ENCODE measurements around the gene CD34.

The CD34 gene

GRCh38 chr1:207853372-207853757 is 57.6 kb downstream of the CD34 start:
- DNase-seq (ENCODE audit: low read depth), result no peak

GRCh38 chr1:207852576-207853371 is 58.2 kb downstream of the CD34 start:
- no peak for DNase-seq (ENCODE audit: low read depth)

- DNase-seq (ENCODE audit: low read depth), result no peak
Measured at GRCh38 chr1:207851696-207852095, 59.2 kb downstream of the CD34 start.

- no peak for DNase-seq (ENCODE audit: low read depth)
Measured at GRCh38 chr1:207850621-207851407, 60.1 kb downstream of the CD34 start.

- DNase-seq (ENCODE audit: low read depth), result no peak
Measured at GRCh38 chr1:207849646-207850045, 61.3 kb downstream of the CD34 start.

- DNase-seq (ENCODE audit: low read depth), result no peak
Measured at GRCh38 chr1:207849016-207849415, 61.9 kb downstream of the CD34 start.

- peak; percentile 26 for DNase-seq (ENCODE audit: low read depth)
Measured at GRCh38 chr1:207848234-207848633, 62.7 kb downstream of the CD34 start.

GRCh38 chr1:207847116-207847515 is 63.8 kb downstream of the CD34 start:
- no peak for DNase-seq (ENCODE audit: low read depth)

GRCh38 chr1:207845109-207845508 is 65.8 kb downstream of the CD34 start:
- DNase-seq (ENCODE audit: low read depth), result no peak

GRCh38 chr1:207844371-207844770 is 66.6 kb downstream of the CD34 start:
- DNase-seq (ENCODE audit: low read depth), result no peak

- DNase-seq (ENCODE audit: low read depth), result no peak
Measured at GRCh38 chr1:207842506-207842905, 68.4 kb downstream of the CD34 start.

- no peak for DNase-seq (ENCODE audit: low read depth)
Measured at GRCh38 chr1:207841901-207842300, 69.0 kb downstream of the CD34 start.

GRCh38 chr1:207841293-207841692 is 69.6 kb downstream of the CD34 start:
- no peak for DNase-seq (ENCODE audit: low read depth)

GRCh38 chr1:207840380-207840779 is 70.5 kb downstream of the CD34 start:
- DNase-seq (ENCODE audit: low read depth), result no peak

GRCh38 chr1:207839083-207839413 is 71.9 kb downstream of the CD34 start:
- DNase-seq (ENCODE audit: low read depth), result no peak

- no peak for DNase-seq (ENCODE audit: low read depth)
Measured at GRCh38 chr1:207838156-207839082, 72.5 kb downstream of the CD34 start.

GRCh38 chr1:207837673-207838072 is 73.3 kb downstream of the CD34 start:
- DNase-seq (ENCODE audit: low read depth), result no peak

GRCh38 chr1:207836591-207837347 is 74.2 kb downstream of the CD34 start:
- DNase-seq (ENCODE audit: low read depth), result no peak

GRCh38 chr1:207835958-207836357 is 75.0 kb downstream of the CD34 start:
- no peak for DNase-seq (ENCODE audit: low read depth)

GRCh38 chr1:207833956-207834660 is 76.8 kb downstream of the CD34 start:
- DNase-seq (ENCODE audit: low read depth), result no peak

GRCh38 chr1:207833381-207833780 is 77.5 kb downstream of the CD34 start:
- DNase-seq (ENCODE audit: low read depth), result no peak
